HG02885 (cell line): Measurements from ENCODE around the gene GYS2.
"Not testable (repeated sequence)": the region's sequence is repeated elsewhere in the genome, so short reads cannot be mapped to it uniquely, and the experiment has no call there.

ENCODE experiments used
- ATAC-seq: cut with Tn5 transposase; IDR thresholded peaks from one replicate; pipeline ENCODE4 v1.9.1; 2021; ENCODE audit warnings: mild to moderate bottlenecking; ENCODE audit not compliant: unreplicated experiment, poor library complexity

Gene GYS2

DNA sequence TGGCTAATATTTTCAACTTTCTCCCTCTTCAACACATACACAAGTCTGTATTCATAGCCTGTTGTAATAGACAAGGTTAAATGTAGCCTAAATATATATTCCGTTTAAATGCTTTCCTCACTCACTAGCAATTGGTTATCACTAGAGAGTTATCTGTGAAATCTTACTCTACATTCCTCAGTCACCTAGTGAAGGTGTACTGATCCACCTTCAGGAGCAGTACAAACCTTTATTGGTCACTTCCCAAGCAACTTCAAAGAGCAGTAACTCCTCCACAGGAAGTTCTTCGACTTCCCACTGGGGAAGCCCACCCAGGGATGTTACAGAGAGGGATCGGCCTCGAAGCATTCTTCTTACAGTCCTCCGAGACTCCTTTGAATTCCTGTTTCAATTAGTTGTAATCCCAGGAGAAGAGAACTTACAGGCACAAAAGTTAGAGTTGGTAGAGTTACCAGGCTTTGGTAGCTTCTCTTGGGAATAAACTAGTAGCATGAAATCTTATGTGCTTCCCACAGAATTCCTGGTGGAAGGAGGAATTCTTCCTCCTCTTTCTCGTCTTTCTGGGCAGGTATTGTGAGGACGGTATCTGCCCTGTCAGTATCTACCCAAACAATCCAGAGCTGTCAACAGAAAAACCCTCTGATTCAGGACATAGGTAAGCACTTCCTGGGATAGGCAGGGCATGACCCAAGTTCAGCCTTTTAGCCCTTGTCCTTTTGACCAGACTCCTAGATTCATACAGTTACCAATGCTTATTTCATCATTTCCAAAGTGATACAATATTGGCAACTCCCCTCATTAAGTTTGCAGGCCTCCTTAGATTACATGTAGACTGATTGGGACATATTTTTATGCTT lies at the start of gene GYS2:
TSS of gene GYS2 (minus strand) at position 603 of the 857 bp plus-strand sequence. CDS start at position 348, 255 bp downstream.
- ATAC-seq = no peak

DNA sequence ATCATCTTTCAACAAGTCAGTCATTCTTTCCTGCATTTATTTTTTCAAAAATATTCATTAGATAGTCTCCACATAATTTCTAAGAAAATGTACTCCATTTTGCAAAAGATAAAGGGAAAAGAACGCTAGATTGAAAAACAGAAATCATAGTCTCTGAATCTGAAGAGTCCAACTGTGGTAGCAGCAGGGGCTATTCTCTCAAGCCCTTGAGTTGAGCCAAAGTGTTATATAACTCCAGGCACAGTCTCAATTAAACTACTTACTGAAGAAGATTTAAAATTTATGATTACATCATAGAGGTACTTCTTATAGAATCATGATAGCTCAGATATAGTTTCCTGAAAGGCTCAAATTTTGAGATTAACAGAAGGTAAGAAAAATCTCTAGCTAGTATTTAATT lies 47.2 kb upstream of the GYS2 start:
- ATAC-seq = no peak

DNA sequence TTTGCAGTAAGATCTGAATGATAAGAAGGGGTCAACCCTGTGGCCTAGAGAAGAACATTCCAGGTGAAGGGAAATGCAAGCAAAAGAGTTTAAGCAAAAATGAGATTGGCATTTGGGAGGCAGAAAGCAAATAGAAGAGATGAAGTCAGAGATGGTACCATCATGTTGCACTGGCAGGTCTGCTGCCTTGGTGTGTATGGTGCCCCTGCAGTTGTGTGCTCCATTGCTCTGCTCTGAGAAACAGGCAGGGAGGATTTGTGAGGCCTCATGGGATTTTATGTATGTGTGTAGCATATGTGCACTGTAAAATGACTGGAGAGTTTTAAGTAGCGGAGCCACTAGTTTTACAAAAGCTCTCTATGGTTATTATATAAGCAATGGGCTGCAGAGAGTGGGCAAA lies 46.4 kb upstream of the GYS2 start:
- no peak for ATAC-seq

DNA sequence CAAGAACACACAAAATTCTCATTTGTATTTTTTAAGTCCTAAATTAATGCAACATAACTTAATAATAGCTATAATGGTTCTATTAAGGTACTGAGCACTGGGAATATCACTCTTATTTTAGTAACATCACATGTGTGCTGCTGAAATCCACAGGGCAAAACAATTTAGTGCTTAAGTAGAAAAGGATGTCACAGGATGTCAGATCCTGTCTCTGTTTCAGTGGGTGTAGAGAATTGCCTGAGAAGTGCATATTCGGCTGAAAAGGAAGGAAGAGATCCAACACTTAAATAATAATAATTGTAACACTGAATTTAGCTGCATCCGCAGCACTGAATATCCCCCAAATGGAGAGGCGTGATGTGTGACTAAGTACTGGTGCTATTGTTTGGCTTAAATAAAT lies 44.4 kb upstream of the GYS2 start:
- no peak for ATAC-seq

DNA sequence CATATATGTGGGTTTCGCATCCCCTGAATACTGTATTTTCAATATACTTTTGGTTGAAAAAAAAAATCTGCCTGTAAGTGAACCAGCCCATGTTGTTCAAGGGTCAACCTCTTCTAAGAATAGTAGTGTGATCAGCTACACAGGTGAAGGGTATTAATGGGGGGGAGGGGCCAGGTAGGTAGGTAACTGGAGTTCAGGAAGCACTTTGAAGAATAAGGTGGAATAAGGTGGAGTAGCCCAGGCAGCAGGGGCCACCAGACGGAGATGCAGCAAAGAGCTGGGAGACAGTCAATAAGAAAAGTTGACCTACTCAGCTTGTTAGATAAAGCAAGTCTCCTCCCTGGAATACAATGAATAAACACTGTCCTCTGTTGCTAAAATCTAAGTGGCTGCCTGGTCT lies 43.7 kb upstream of the GYS2 start:
- ATAC-seq = no peak

DNA sequence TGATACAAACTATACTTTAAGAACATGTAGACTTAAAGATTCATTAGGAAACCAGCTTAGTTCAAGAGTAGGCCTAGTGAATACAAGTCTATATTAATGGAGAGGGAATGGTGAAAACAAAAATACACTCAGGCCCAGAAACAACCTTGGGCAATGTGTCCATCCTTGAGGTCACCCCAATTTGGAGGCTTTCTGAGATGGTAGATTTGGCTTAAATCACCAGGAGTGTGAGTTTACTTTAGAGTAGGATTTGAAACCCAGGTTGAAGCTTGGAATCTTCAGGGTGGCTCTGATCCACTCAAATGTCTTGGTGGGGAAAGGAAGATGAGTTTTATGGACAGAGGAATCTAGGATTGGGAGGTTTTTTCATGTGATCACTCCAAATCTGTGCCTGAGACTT lies 42.5 kb upstream of the GYS2 start:
- ATAC-seq = no peak

DNA sequence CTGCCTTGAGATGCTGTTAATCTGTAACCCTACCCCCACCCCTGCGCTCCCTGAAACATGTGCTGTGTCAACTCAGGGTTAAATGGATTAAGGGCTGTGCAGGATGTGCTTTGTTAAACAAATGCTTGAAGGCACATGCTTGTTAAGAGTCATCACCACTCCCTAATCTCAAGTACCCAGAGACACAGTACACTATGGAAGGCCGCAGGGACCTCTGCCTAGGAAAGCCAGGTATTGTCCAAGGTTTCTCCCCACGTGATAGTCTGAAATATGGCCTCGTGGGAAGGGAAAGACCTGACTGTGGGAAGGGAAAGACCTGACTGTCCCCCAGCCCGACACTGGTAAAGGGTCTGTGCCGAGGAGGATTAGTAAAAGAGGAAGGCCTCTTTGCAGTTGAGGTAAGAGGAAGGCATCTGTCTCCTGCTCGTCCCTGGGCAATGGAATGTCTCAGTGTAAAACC lies 40.4 kb upstream of the GYS2 start:
- not testable (repeated sequence) for ATAC-seq

DNA sequence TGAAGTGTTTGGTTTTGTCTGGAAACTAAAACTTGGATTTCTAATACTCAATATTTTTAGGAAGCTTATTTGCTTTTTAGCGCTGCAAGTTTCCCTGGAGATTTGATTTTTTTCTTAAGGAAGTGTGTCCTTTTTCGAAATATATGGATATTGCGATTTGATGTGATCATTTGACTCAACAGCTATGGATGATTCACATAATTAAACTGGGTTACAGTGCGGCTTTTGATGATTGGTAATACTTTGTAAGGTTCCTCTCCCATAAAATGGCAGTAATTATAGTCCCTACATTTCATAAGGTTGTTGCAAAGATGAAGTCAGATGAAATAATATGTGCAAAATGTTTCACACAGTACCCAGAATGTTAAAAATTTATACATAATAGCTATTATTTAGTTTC lies 39.9 kb upstream of the GYS2 start:
- no peak for ATAC-seq

DNA sequence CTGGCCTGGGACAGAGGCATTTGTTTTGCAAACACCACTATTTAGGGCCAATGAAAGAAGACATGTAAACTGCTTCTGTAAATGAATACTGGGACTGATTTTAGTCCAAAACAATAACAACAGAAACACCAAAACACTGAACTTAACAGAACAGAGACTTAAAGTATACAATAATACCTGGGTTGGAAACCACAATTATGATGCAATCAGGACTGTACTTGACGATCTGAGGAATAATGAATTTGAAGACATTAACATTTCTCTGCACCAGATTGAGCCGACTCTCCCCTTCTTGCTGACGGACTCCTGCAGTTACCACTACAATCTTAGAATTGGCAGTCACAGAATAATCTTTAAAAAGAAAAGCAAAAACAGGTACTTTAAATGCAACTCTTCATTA lies 39.1 kb upstream of the GYS2 start:
- ATAC-seq = no peak

DNA sequence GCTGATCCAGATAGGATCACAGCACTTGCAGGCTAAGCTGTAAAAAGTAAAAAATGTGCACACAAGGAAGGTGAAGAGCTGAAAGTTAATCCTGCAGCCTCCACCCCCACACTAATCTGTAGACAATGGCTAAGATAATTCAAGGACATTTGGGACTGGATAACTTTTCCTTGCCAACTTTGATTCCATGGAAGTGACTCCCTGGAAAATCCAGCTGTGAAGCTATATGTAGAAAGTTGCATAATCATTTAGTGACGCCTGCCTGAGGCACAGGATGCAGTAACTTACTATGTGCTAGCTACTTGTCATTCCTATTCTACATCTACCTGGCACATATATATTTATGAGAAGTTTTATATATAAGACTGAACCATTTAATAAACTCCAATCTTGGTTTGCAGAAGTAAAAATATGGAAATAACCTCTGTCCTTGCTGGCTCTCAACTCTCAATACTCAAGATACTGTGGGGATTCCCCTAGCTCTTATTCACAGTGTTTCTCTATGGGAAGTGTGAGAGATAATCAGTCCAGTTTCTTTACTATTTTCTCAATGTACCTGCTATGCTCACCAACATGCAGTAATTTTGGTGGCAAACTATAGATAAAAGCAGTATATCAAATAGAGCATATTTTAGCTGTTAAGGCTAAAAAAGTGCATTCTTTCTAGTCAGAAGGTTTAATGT lies 38.2 kb upstream of the GYS2 start:
- ATAC-seq = peak; percentile 72

DNA sequence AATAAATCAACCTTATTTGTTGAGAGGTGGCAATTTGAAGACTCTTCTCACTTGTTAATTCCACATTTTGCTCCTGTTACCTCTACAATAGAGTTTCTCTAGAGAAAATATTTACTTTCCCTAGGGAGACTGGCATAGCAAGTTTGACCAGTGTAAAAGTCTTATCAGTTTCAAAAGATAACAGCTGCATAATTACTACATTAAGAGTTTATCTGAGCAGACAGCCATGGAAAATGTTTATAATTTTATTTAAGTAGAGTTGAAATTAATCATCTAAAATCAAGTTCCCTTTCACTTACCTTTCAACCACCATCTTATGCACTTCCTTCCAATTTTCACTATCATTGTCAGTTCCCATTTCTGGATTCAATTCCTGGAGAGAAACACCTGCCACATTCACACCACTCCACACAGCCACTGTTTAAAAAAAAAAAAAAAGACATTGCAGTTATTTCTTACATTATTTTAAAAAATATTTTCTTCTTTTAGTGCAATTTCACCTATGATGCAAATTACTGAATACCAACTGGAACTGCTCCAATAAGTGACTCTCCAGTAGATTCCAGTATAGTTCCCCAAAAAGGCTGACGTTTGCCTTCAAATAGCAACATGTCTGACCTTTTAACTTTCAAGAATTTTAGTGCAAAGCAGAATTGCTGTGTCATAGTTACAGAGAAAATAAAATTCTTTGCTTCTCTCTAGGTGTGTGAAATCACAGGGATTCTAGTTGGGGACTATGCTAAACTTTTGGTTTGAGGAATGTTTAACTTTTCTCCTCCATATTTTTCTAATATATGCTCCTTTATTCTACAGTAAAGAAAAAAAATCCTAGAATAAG lies 33.6 kb upstream of the GYS2 start:
- ATAC-seq = no peak

DNA sequence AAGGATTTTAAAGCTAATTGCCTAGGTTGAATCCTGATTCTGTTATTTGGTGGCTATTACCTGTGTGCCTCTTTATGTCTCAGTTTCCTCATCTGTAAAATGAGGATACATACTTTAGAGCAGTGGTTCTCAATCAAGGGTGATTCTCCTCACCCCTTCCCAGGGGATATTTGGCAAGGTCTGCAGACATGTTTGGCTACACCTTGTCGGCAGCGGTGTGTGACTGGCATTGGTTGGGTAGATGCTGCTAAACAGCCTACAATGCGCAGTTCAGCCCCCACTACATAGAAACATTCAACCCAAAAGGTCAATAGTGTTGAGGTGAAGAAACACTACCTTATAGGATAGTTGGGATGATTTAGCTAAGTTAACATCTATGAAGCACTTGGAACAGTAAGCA lies 29.6 kb upstream of the GYS2 start:
- no peak for ATAC-seq

DNA sequence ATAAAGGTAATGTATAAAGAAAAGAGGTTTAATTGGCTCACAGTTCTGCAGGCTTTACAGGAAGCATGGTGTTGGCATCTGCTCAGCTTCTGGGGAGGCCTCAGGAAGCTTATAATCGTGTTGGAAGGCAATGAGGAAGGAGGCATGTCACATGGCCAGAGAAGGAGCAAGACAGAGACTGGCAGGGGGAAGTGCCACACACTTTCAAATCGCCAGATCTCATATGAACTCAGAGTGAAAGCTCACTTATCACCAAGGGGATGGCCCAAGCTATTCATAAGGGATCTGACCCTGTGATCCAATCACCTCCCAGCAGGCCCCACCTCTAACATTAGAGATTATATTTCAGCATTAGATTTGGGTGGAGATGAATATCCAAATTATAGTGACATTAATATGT lies 26.7 kb upstream of the GYS2 start:
- no peak for ATAC-seq

DNA sequence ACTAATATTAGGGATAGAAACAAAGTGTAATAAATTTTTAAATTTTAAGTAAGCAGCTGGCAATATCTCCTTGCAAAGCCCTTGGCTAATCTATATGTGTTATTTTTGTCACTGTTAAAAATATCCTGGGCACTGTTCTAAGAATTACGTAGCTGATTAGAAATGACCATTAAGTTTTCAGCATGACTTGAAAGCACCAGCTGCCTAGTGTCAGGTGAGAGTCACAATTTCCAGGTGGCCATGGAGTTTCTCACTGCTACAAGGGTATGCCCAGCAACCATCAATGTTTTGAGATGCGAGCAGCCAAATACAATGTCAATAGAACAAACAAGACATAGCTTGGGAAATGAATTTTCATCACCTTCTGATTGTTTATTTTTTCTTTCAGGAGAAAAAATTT lies 23.3 kb upstream of the GYS2 start:
- ATAC-seq = no peak

DNA sequence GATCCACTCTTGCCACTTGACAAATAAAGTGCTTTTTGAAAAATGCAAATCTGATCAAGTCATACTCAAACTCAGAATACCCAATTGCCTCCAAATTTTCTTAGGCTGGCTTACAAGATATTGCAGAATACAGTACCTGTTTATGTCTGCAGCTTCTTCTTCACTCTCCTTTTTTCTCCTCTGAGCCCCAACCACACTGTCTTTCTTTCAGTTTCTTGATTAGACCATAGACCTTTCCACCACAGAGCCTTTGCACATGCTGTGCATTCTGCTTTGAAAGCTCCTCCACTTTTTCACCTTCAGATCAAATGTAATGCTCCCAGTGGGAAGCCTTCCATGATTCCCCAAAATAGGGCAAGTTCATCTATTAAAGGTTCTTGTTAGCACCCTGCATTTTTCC lies 13.9 kb upstream of the GYS2 start:
- no peak for ATAC-seq

DNA sequence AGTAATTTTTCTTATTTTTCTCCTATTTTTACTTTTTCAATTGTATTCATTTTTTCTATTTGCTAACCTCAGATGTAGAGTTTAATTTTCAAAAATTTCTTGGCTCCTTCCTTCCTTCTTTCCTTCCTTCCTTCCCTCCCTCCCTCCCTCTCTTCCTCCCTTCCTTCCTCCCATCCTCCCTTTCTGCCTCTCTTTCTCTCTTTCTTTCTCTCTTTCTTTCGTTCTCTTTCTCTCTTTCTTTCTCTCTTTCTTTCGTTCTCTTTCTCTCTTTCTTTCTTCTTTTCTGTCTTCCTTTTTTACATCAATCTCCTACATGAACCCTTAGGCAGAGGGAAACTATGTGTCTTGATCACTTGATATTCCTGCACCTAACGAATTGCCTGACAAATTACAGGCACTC lies 12.4 kb upstream of the GYS2 start:
- no peak for ATAC-seq

DNA sequence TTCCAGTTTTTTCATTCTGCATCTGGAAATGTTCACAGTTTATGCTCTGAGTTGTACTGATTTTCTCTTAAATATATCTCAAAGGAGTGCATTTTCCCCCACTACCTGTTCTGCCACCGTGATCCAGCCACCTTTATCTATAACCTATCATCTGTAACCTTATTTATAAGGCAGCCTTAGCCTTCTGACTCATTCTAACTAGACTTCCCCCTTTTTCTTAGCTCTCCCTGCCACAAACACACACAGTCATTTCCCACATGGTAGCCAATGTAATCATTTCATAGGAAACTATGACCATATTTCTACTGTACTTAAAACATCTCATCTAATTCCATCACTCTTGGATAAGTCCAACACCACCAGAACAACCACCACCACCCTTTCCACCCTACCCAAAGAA lies 10.8 kb upstream of the GYS2 start:
- ATAC-seq = no peak

DNA sequence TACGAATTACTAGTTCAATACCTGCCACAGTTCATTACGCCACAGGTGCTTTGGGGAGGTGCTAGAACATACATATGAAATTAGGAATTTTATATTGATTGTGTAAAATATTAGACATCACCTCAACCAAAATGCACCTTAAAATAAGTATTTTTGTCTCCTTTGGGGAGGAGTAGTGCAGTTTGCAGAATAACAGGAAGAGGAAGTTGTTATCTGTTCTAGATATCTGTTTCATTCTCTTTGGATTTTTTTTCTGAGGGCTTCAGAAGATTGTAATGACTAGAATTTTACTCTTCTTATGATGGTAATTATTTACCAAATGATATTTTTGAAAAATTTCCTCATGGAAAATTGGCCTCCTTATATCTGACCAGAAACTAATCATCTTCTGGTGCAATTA lies 9.9 kb upstream of the GYS2 start:
- ATAC-seq = no peak

DNA sequence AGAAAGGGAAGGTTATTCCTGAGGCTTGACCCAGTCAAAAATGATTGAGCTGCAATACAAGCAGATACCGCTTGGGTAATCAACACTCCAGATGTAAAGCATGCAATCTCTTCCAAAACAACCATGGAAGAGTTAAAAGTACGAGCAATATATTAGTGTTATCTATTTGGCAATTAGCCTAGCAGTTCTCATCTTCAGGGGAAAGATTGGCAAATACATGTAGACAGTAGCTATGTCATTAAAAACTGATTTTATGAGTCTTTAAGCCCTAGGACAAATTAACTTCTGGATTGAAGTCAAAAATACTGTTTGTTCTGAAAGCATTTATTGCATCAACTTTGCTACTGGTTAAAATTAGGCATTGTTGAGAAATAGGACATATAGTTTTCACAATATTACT lies 9.3 kb upstream of the GYS2 start:
- no peak for ATAC-seq

DNA sequence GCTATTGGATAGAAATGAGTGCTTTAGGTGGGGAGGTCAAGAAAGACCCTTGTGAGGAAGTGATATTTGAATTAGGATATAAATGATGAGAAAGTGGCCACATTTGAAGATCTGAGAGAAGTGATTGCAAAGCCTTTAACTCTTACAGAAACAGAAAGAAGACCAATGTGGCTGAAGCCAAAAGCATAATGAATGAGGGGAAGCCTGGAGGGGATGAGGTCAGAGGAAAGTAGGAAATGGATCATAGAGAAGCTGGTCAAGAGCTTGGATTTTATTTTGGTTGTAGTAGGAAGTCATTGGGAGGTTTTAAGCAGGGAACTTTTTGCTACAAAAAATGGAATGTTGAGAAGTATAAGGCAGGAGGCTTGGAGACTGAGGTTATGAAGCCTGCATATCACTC lies 3.5 kb upstream of the GYS2 start:
- ATAC-seq = no peak

DNA sequence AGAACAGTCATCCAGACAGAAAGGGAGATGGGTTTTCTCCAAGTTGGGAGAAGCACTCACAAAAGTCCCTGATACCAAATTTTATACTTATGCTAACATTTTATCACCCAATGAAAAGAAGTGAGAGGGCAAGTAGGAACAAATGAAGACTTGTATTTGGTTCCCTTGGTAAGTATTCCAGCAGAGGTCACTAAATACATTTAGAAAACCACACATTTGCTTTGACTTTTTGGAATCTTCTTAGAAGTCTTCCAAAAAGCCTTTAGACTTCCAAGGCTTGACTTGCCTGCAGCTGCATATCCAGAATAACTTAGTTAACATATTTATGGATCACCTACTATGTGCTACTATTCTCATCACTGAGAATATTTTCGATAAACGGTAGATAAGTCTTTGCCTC lies 3.1 kb upstream of the GYS2 start:
- ATAC-seq = no peak
